GM19035 (cell line): ENCODE results near the gene NDUFA9.

ENCODE experiments used
- ATAC-seq: cut with Tn5 transposase; IDR thresholded peaks from one replicate; pipeline ENCODE4 v1.9.1; 2021; ENCODE audit not compliant: unreplicated experiment

NDUFA9 gene

DNA sequence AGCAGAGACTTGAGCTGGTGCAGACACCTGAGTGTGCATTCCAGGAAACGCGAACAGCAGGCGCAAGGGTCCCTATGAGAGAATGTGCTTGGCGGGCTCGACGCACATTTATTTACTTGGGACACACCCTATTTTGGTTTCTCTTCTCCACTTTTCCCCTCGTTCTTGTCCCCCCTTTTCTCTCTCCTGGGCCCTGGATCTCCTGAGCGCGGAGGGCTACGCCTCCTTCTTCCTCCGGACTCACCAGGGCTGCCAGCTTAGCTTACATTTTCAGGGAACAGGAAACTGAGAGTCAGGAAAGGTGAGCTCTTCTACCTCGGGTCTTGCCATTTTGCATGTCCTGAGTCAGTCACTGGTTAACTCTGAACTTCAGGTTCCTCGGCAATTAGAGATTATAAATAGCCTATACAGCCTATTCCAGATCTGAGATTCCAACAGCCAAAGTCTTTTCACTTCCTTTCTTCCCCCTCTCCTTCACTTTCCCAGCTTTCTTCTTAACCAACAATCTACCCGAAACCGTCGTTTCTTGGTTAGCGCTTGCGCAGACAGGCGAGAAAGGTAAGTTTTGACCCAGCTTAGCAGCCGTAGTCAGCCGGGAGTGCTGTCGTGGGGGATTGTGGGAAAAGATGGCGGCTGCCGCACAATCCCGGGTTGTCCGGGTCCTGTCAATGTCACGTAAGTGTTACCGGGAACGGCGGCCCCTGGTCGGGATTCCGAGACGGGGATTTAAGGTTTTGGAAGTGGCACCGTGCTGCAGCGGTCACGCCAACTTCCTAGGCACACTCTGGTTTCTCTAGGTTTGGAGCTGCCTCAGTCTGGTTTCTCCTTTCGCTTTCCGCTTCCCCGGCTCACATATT lies at the start of gene NDUFA9, which contains the start of gene AKAP3:
Gene NDUFA9, plus strand, starts transcription at position 614 of the 857 bp plus-strand sequence. Its CDS starts 13 bp downstream, at position 627.
Gene AKAP3, minus strand, starts transcription at position 551 of the 857 bp plus-strand sequence. CDS start 10,855 bp downstream, outside the sequence.
- ATAC-seq, result peak; percentile 91

DNA sequence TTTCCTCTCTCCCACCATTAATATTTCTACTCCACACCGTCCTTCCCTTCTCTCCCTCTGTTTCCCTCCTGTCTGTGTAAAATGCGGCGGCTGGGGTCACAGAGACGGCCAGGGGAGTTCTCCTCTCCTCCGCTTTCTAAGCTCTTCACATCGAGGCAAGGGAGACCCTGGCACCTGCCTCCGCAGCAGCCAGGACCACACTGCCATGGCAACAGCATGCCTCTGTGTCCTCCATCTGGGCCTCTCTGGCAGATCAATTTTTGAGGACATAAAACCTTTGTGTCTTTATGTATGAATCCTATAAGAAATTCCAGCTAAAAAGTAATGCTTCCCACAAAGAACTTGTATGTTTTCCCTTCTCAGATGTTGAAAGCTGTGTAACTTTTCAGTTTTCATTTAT lies 45.5 kb upstream of the NDUFA9 start:
- no peak for ATAC-seq

DNA sequence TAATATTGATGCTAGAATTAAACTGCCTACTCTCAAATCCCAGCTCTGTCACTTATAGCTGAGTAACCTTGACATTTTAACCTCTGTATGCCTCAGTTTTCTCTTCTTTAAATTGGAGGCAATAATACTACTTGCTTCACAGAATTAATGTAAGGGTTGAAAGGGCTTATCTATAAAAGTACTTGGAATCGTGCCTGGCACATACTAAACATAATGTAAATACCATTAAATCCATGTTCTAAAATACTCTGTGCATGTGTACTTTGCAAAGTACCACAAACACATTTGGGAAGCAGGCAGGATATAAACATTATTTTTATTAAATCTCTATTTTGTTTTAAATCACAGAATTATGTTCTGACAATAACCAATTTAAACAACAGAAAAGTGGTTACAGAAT lies 45.0 kb upstream of the NDUFA9 start:
- ATAC-seq, result no peak

DNA sequence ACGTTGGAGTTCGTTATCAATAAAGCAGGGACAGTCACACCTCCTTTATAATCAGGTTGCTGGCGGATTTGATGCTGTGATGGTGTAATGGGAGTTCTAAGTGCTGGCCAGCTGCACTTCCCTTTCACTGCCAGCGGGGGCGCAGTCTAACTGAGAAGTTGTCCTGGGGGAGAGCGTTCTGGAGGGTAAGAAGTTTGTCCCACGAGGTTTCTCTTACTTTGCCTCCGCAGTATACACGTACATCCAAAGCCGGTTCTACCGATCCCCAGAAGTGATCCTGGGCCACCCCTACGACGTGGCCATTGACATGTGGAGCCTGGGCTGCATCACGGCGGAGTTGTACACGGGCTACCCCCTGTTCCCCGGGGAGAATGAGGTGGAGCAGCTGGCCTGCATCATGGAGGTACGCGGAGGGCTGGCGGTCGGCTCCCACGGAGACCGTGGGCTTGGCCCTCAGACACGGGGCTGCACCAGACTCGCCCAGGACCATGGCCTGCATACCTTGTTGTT lies 44.2 kb upstream of the NDUFA9 start:
- ATAC-seq, result peak; percentile 93

DNA sequence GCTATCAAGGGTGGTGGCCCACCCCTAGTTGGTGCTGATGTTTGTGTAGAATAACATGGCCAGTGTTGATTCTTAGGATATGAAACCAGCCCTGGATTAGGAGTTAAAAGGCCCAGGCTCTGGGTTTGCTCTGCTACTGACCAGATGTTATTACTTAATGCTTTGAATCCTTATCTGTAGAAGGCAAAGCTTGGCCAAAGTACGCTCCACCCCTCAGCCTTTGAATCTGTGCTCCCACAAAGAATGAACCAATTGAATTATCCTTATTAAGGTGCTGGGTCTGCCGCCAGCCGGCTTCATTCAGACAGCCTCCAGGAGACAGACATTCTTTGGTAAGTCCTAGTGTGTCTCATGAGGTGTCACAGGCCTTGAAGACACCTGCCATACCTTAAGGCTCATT lies 41.9 kb upstream of the NDUFA9 start:
- ATAC-seq, result no peak

DNA sequence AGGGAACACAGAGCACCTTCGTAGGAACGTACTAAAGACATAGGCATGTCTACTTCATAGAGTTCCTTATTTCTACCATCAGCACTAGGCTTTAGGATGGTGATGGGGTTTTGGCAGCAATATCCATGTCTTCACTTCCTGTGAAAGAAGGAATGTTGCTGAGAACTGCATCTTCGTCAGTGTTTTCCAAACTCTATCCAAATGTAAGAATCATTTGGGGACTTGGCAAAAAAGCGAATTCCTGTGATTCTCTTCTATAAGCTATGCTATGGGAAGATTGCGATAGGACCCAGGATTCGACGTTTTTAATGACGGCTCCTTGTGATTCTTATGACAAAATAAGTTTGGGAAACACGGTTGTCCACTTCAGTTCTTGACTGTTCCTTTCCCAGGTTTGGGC lies 39.8 kb upstream of the NDUFA9 start:
- no peak for ATAC-seq

DNA sequence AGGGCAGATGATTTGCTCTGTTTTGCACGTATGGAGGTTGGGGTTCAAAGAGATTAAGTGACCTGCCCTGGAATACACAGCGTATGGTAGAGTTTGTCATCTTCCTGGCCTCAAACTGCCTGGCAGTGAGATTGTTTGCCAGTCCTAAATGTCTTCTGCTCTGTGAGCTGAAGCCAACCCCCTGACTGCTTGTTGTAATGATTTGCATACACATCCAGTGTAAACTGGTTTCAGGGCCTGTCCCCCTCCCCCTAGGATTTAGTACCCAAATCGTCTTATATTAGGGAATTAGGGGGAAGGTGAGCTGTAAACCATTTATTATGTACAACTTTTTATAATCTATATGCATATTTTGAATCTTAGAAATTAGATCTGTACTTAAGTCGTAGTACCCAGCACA lies 38.4 kb upstream of the NDUFA9 start:
- ATAC-seq, result no peak

DNA sequence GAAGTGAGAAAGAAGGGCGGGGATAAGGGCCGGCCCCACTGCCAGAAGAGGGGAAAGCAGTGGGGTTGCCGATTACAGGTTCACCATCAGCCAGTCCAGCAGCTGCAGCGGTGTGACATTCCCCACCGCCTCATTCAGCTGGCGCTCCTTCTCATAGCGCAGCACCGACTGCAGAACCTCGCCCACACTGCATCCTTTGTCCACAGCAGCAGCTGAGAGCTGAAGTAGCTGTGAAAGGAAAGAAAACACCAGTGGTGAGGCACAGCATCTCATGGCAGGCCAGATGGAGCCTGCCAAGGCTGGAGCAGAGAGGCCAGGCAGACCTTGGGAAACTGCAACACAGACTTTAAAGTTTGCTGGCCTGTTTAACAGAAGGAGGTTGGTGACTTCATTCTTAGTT lies 33.2 kb upstream of the NDUFA9 start:
- ATAC-seq, result no peak

DNA sequence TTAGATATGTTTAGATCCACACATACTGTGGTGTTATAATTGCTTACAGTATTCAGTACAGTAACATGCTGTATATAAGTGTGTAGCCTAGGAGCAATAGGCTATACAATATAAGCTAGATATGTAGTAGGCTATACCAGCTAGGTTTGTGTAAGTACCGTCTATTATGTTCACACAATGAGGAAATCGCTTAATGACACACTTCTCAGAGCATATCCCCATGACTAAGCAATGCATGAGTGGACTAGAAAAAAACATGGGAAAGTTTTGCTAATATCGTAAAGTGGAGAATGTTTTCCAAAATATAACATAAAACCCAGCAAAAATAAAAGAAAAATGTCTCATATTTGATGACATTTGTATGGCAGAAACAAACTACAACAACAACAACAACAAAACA lies 27.4 kb upstream of the NDUFA9 start:
- no peak for ATAC-seq

DNA sequence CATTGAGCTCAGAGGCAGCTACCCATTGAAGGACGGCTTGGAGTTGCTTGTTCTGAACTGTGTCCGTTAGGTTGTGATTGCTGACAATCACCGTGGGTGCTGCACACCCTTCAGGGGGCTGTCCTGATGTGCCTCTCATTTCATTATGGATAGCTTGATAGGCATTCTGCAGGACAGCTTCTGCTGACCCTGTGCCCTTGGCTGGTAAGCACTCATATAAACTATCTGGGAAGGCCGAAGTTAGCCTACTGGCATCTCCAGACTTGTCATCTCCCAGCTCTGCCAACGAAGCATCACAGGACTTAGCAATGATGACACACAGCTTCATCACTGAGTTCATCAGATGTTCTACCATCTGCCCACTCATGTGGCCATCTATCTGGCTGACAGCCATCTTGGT lies 22.4 kb upstream of the NDUFA9 start:
- no peak for ATAC-seq

DNA sequence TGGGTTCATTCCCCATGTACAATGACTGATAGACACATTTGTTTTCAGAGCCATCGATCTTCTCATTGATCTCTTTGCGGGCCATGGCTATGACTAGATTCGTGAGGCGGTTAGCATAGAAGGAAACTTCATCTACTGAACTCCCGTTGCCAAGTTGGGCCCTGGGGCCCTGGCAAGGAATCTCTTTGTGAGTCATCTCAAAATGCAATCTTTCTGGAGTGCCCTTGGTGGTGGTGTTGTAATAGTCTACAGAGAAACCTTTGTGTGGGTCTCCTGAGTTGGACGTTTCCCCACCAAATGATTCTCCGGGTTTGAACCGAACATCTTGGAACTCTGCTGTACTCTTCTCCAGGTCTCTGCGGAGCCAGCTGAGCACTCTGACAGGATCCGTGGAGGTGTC lies 20.5 kb upstream of the NDUFA9 start:
- ATAC-seq, result no peak

DNA sequence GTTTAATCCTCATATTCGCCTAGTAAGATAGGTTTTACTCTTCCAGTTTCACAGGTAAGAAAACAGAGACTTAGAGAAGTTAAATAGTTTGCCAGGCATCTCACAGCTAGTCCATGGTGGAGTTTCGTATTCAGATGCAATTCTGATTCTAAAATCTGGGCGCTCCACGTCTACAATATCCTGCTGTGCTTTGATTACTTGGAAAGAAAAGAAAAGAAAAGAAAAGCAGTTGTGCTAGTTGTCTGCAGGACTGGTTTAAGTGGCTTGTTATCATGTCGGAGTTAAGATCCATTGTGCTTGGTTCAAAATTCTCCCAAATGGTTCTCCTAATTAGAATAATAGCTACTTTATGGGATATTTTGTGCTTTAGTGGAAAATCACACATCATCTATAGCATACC lies 18.7 kb upstream of the NDUFA9 start:
- no peak for ATAC-seq

DNA sequence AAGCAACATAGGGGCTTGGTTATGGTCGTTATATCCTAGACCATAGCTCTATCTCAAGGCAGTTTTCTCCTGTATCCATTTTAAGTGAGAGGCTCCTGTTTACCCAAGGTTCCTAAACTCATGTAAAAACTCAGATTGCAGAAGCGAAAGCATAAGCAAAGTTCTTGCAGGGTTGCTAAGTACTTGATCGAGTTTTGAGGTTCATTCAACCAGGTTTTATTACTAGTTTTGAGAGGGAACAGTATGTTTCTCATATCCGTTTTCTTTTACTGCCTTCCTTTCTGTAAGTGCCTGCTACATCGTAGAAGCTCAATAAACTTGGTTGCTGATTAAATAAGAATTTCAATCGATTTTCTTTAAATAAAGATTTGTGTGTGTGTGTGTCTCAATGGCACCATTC lies 5.2 kb upstream of the NDUFA9 start:
- ATAC-seq, result no peak

DNA sequence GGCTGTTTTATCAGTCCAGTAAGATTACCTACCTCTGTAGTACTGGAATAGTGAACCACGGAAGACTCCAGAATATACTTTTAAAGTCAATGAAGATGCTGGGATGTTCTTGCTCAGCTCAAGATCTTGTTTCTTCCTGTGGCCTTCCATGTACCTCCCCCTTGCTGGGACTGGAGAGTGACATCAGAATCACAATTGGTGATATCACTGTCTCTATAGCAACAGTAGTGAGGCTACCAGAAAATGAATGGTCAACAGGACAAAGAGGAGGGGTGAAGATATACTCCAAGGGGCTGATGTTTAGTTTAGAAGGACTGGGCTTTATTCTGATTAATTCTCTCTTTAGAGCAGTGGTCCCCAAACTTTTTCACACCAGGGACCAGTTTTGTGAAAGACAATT lies 3.9 kb upstream of the NDUFA9 start:
- ATAC-seq, result no peak

DNA sequence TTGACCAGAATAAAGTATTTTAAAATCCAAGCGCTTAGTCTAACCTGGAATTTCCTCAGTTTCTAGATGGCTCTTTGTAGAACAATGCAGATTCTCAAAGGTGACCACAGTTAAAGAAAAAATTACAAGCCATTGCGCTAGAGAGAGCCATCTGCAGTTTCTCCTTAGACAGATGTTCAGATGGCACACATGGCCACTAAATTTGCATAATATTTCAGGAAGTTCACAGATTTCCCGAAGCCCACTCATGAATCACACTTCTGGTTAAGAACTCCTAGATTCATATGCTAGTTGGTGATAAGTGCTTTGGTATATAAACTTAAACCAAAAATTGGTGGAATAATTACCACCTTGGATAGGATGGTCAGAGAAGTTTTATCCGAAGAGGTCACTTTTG lies 812 bp upstream of the NDUFA9 start:
- ATAC-seq, result no peak

DNA sequence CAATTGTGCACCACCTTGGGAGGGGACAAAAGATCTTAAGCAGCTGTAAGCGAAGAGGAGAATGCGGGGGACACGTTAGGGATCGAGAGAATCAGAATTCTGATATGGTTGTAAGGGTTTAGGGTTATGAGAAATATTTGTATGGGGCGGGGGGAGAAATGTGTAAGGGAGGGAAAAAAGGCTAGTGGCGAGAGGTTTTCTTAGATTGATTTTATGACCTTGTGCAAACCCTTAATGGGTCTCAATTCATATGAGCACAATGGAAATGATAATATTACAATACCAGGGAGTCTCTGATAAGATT lies 396 bp downstream of the NDUFA9 start:
- no peak for ATAC-seq

DNA sequence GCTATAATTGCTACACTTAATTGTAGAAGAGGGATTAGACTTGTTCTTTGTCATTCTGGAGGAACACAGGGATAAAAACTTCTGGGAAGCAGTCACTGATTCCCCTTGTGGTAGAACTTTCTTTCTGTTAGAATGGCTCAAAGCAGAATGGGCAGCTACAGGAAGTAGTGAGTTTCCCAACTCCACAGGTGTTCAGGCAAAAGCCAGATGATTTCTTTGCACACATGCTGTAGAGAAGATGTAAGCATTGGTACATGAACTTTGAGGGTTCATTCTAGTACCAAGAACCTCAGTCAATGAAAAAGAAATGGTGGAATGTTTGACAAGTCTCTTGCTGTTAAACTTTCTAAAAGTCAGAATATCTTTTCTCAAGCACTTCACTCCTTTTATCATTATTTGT lies 4.3 kb downstream of the NDUFA9 start:
- ATAC-seq, result no peak

DNA sequence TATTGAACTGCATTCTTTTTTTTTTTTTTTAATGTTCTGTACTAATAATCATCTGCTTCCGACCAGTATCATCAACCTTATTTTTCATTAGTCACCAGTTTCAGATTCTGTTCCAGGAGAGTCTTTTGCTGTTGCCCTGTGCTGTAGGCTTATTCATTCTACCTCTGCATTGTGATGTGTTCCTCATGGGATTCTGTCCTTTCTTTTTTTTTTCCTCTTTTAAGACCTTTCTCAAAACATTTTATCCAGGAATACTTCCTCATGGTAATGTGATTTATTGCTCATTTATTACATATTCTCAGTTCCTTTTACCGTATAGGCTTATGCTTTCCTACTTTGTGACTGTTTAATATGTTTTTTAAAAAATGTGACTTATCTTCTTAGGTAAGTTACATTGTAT lies 4.8 kb downstream of the NDUFA9 start:
- no peak for ATAC-seq

DNA sequence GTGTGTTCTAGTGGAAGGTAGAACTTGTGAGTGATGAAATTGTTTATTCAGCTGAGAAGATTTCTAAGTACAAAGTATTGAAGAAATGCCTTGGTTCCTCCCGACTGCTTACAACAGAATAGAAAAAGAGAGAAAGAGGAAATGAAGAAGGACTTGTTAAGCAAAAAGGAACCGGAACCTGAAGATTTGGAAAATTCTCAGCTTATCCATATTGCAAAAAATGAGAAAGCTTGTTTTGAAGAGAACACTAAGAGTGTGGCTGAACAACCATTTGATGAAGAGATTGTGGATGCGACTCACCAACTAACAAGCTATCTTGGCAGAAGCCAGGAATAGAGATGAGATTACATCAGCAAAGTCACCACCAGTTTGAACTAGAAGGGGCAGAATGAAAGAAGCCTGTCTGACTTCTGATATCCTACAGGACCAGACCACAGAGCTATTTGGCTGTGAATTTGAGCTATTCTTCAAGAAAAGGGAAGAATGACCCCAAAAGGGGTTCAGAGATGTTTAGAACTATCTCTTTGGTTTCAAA lies 15.1 kb downstream of the NDUFA9 start:
- no peak for ATAC-seq

DNA sequence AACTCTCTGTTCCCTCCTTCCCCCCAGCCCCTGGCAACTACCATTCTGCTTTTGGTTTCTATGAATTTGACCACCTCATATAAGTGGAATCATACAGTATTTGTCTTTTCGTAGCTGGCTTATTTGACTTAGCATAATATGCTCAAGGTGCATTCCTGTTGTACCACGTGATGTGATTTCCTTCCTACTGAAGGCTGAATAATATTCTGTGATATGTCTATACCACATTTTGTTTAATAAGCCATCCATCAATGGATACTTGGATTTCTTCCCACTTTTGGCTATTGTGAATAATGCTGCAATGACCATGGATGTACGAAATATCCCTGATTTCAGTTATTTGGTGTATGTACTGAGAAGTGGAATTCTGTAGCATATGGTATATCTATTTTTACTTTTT lies 16.3 kb downstream of the NDUFA9 start:
- ATAC-seq, result no peak

DNA sequence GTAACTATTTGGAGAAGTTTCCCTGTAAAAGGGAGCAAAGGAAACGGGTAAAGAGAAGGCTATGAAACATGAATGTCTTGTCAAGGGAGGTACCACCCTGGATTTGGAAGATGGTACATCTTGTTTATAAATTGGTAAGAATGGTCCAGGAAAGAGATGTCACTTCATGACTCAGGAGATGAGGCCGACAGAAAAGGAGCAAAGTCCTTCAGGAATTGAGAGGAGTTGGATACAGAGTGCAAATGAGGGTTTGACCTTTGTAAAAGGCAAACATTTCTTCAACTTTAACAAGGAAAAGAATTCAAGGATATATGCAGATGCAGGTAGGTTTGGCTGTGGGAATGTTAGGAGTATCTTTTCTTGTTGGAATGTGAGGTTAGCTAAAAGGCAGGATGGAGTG lies 30.8 kb downstream of the NDUFA9 start:
- no peak for ATAC-seq

DNA sequence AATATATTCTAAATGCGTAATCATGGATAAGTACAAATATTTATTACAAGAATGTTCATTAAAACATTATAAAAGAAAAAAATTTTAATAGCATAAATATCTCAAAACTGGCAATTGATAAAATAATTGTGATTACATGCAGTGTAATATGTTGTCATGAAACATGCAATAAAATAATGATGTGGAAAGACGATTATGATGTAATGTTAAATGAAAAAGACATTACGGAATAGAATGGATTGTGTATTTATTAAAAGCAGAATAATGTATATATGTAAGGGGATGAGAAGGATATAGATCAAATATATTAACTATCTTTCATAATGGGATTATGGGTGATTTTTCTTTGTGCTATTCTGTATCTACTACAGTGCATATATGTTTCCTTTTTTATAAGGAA lies 32.8 kb downstream of the NDUFA9 start:
- no peak for ATAC-seq

DNA sequence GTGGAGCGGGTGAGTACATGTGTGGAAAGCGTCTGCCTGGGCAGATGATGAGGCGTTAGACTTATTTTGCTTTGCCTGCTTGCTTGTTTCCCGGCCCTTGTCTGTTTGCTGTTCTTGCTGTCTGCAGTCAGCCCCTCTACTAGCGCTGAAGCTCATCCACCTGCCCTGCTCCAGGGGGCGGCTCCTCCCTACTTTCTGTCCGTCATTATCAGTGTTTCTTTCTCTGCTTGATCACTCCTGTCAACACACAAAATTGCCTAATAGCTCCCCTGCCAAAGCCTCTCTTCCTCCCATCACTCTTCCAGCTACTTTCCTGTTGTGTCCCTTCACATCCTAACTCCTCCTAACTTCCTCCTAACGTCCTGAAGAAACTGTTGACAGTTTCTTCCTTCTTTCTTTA lies 36.4 kb downstream of the NDUFA9 start:
- ATAC-seq, result no peak
